ENCODE measurements around the gene DYNC1H1. TPM values are rescaled to one million over a fixed set of nuclear protein-coding genes. Genes with fewer than 3 reads are reported as not detected.

Gene DYNC1H1
- total RNA-seq, 1 experiment from 2014 or later = 155 TPM

DNA sequence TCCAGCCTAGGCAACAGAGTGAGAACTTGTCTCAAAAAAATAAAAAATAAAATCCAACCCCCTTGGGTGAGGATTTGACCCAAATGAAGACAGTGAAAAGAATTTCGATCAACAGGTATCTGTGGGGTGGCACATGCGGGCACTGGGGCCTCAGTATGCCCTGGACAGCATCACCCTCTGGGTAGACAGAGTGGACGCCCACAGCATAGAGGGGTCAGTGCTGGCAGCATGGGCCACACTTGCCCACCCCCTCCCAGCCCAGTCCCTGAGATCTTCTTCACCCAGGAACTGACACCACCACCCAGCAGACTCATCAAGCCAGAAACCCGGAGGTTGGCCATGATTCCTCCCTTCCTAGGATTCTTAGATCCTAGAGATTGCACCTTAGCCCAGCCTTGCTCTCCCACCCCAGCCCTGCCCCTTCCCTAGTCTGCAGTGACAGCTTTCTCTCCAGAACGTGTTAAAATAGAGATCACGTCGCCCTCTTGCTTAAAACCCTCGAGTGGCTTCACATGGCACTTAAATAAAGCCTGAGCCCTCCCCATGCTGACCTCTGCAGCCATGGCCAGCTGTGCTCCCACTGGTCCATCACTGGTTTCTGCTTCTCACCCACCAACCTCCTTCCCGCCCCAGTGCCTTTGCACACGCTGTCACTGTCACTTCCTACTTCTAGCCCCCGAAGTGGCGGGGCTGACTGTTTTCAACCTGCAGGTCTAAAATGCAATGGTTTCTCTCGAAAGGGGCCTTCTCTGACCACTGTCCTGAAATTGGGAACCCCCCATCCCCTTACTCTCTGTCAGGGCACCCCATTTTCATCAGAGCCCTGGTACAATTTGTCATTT lies 26.2 kb upstream of the DYNC1H1 start:
- no peak for DNase-seq (ENCODE audit: low read depth)
- in situ Hi-C loops (cut with HindIII; ENCODE audit: low pct_unique_long_range_greater_than_20kb, low sequenced_read_pairs) = no loop called here

DNA sequence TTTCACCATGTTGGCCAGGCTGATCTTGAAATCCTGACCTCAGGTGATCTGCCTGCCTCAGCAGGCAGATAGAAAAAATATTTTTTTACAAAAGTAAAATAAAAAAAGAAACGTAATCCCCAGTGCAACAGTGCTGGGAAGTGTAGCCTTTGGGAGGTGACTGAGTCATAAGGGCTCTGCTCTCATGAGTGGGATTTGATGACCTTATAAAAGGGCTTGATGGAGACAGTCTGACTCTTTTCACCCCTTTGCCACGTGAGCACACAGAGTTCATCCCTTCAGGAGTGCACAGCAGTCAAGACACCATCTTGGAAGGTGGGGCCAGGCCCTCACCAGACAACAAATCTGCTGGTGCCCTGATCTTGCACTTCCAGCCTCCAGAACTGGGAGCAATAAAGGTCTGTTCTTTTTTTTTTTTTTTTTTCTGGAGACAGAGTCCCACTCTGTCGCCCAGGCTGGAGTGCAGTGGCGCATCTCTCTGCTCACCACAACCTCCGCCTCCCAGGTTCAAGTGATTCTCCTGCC lies 24.7 kb upstream of the DYNC1H1 start:
- in situ Hi-C loops (cut with HindIII; ENCODE audit: low pct_unique_long_range_greater_than_20kb, low sequenced_read_pairs) = no loop called here
- DNase-seq (ENCODE audit: low read depth) = no peak

DNA sequence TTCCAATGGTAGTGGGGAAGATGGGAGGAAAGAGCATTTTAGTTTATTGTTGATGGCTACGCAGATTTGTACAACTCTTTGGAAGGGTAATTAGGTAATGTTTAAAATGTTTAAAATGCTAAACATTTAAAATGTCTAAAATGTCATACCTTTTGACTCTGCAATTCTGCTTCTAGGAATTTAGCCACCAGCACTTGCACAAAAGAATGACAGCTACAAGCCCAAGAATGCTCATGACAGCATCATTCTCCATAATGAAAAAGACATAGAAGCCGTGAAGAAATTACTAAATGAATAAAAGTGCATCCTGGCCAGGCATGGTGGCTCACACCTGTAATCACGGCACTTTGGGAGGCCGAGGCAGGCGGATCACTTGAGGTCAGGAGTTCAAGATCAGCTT lies 19.9 kb upstream of the DYNC1H1 start:
- no peak for DNase-seq (ENCODE audit: low read depth)

DNA sequence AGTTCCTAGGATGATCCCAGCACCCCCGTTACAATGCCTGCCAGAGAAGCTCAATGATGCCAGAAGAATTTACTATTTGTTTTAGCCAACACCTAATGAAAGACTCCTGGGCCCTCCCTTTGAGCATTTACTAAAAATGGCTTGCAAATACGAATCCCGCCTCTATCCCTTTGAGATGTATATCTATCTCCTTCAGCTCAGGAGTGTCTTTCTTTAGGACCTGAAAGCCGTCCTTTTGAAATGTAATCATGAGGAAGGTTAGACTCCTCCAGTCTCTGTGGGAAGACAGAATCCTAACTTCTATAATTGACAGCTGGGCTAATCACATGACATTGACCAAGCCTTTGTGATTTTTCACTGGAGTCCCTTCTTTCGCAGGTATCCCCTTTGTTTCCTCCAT lies 19.2 kb upstream of the DYNC1H1 start:
- in situ Hi-C loops (cut with HindIII; ENCODE audit: low pct_unique_long_range_greater_than_20kb, low sequenced_read_pairs) = no loop called here
- DNase-seq (ENCODE audit: low read depth) = no peak

More for the DNA sequence above, 19.9 kb upstream of the DYNC1H1 start:
- in situ Hi-C loops (cut with HindIII; ENCODE audit: low pct_unique_long_range_greater_than_20kb, low sequenced_read_pairs) = no loop called here

DNA sequence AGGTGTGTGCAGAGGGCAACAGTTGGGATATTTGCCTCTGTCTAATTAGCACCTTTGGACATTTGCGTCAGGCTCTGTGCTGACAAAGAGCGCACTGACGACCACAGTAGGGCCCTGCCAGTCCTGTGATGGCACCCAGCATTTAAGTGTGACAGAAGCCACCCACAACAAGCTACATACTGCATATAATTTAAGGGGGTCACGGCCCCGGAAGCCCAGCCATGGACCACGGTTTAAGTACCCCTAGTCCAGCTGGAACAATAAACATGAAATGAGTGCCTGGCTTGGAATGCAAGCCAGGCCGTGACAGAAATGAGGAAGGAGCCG lies 16.8 kb upstream of the DYNC1H1 start:
- DNase-seq (ENCODE audit: low read depth) = no peak
- in situ Hi-C loops (cut with HindIII; ENCODE audit: low pct_unique_long_range_greater_than_20kb, low sequenced_read_pairs) = no loop called here

DNA sequence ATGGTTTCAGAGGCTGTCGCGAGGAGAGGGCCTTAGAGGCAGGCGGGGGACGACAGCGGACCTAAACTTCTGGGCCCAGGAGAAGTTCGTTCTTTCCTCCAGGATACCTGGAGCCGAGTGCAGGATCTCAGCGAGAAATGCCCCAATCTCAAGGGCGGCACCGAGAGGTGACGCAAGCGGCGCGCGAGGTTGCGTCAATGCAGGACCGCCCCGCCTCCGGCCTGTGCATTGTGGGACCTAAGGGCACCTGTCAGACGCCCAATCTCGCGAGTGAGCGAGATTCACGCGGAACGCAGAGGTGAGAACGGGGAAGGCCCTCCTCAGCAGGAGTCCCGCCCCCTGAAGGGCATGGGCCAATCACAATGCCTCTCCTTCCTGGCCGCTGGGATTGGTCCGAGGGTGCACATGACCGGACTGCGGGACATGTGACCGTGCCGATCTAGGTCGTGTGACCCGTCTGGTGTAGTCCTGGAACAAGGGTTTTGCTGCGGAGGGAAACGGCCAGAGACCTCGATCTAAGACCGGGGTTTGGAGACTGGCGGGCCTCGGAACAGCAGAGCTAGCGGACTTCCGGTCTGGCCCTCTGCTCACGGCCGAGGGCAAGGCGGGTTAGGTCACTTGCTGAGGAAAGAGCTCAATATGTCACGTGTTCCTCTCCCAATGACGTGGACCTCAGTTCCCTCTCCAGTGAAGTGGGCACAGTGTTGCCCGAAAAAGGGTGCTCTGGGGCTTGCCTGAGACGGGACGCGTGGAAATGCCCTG lies 16.3 kb upstream of the DYNC1H1 start:
- in situ Hi-C loops (cut with HindIII; ENCODE audit: low pct_unique_long_range_greater_than_20kb, low sequenced_read_pairs) = no loop called here
- DNase-seq (ENCODE audit: low read depth) = peak; percentile 99

DNA sequence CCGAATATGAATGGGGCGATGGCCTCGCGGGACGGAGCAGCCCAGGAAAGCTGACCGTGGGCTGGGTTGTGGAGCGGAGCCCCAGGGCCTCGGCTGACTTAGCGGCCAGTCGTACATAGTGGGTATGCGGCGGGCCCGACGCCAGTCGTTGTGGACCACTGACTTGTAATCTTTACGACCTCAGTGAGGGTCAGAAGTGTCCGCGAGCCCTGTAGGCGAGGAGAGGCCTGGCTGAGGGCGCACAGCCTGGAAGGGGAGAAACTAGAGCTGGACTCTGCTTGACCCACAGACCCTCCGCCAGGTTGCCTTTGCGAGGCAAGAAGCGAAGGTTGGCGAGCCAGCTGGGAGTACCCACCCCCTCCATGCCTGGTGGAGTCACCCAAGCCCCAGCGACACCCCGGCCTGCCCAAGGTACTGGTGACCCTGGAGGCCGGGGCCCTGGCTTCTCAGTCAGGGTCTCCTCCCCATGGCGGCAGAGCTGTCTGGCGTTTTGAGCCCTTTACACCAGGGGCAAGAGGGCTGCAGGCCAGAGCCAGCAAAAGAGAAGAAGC lies 15.6 kb upstream of the DYNC1H1 start:
- in situ Hi-C loops (cut with HindIII; ENCODE audit: low pct_unique_long_range_greater_than_20kb, low sequenced_read_pairs) = no loop called here
- DNase-seq (ENCODE audit: low read depth) = no peak

DNA sequence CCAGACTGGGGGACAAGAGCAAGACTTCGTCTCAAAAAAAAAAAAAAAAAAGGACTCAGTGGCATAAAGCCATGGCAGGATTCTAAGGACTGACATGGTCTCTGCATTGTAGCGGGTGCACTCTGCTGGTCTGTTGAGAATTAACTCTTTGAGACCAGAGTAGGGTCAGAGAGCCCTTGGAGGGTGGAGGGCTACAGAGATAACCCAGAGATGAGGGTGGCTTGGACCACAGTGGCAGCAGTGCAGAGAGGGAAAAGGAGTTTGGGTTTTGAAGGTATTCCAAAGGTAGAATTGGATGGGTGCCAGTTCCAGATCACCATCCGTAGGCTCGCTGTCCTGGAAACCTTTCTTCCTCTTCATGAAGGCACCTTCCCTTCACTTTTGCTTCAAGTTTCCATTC lies 14.3 kb upstream of the DYNC1H1 start:
- DNase-seq (ENCODE audit: low read depth) = no peak
- in situ Hi-C loops (cut with HindIII; ENCODE audit: low pct_unique_long_range_greater_than_20kb, low sequenced_read_pairs) = no loop called here

DNA sequence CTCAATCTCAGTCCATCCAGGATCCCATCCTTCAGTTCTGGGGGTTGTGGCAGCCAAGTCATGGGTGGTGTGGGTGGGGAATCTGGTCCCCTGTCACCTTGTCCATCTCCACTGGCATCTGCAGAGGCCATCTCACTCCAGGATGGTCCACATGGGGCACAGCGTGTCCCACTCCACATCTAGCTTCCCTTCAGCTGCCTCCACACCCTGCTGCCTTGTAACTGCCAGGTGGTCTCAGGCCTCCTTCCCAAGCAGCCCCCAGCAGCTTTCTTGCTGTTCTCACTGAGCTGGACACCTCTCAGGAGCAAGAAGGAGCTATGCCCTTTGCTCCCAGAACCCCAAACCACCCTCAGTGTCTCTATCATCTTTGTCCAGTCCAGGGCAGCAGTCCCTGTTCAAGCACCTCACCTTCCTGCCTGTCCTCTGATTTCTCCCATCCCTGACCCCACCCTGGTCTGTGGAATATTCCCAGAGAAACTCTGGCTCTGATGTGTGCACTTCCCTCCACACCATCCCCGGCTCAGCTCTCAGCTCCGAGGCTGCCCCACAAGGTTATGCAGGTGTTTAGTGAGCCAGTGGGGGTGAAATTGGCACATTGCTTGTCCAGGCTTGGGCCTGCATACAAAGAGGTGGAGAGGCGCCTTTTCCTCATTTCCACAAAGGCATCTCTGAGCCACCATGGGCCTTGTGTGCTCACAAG lies 13.7 kb upstream of the DYNC1H1 start:
- in situ Hi-C loops (cut with HindIII; ENCODE audit: low pct_unique_long_range_greater_than_20kb, low sequenced_read_pairs) = no loop called here

DNA sequence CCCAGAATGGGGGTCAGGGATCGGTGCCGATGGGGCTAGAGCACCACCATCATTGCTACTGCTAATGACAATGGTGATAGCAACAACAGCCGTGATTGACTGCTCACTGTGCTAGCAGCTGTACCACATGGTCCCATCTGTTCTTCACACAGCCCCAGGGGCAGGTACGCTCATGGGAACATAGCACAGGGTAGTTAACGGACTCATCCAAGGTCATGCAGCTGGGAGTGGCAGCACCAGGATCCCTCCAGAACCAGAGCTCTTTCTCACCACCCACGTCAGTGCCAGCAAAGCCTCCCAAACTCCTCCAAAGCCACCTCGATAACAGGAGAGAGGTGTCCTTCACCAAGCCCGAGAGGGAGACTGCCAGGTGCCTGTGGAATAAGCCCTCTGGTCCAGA lies 11.2 kb upstream of the DYNC1H1 start:
- in situ Hi-C loops (cut with HindIII; ENCODE audit: low pct_unique_long_range_greater_than_20kb, low sequenced_read_pairs) = no loop called here
- no peak for DNase-seq (ENCODE audit: low read depth)

More for the DNA sequence above, 13.7 kb upstream of the DYNC1H1 start:
- no peak for DNase-seq (ENCODE audit: low read depth)

DNA sequence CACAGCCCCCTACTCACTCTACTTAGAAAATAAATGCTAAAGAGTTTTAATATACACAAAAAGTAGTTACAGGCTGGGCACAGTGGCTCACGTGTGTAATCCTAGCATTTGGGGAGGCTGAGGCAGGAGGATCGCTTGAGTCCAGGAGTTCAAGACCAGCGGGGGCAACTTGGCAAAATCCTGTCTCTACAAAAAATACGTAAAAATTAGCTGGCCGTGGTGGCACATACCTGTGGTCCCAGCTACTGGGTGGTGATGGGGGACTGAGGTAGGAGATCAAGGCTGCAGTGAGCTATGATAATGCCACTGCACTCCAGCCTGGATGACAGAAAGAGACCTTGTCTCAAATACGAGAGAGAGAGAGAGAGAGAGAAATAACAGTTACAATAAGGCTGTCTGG lies 9.9 kb upstream of the DYNC1H1 start:
- in situ Hi-C loops (cut with HindIII; ENCODE audit: low pct_unique_long_range_greater_than_20kb, low sequenced_read_pairs) = no loop called here
- DNase-seq (ENCODE audit: low read depth) = no peak

DNA sequence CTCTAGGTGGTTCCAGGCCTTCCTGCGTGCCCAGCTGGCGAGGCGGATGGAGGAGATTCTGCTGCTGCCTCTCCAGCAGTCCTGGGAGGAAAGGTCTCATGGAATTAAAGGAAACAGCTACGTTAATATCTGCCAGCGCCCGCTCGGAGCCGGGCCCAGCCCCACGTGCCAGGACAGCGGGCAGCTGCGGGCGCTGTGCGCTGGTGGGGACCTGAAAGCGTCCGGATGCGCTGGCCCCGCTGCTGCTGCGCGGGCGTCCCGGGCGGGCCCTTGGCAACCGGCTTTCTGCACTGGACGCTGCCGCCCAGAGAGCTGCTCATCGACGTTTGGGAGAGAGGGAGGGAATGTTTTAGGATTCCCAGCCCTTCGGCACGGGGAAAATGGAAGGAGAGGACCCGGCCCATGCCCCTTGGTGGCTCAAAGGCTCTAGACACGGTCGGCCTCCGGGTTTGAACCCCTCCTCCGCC lies 8.6 kb upstream of the DYNC1H1 start:
- DNase-seq (ENCODE audit: low read depth) = no peak
- in situ Hi-C loops (cut with HindIII; ENCODE audit: low pct_unique_long_range_greater_than_20kb, low sequenced_read_pairs) = no loop called here

DNA sequence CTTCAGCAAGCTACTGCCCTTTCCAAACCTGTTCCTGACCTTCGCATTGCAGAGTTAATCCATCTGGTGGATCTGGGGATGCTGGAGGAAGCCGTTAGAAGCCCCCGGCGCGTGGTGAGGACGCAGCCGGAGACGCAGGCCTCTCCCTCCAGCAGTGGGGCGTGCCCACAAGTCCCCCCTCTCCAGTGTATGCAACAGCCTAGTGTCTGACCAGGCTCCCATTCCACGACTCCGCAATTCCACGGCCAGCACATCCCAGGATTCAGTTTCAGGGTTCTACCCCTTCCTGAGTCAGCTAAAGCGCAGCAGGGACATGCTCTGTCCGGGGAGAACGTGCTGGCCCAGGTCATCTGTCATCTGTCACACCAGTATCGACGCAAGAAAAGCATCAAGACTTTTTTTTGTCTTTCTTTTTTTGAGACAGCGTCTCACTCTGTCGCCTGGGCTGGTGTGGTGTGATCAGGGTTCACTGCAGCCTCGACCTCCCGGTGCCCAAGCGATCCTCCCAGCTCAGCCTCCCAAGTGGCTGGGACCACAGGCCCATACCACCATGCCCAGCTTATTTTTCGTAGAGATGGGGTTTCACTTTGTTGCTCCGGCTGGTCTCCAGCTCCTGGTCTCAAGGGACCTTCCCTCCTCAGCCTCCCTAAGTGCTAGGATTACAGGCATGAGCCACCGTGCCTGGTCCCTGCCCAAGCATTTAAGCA lies 8.0 kb upstream of the DYNC1H1 start:
- no peak for DNase-seq (ENCODE audit: low read depth)
- in situ Hi-C loops (cut with HindIII; ENCODE audit: low pct_unique_long_range_greater_than_20kb, low sequenced_read_pairs) = no loop called here

DNA sequence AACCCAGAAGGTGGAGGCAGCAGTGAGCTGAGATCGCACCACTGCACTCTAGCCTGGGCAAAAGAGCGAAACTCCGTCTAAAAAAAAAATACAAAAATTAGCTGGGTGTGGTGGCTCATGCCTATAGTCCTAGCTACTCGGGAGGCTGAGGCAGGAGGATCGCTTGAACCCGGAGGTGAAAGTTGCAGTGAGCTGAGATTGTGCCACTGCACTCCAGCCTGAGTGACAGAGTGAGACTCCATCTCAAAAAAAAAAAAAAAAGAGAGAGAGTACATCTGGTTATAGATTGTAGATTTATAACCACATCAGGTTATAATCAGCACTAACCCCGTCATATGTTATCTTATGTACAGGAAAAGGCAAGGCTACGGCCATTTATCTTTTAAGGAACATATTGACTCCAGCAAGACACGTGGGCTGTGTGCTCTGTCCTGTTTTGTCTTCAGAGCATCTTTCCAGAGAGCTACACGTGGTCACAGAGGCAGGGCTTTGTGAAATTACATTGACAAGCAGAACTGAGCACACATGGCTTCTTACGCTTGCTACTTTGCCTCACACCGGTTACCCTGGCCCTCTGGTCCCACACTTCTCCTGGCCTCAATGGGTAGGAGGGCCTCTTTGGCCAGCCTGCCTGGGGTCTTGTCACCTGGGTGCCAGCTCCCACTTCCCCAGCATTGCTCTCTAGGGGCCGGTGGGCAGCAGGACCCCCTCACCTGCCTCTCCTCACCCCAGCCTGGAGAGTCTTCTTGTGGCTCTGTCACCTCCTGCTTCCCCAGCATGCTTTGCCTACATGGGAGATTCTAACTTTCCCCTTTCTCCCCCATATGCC lies 6.8 kb upstream of the DYNC1H1 start:
- in situ Hi-C loops (cut with HindIII; ENCODE audit: low pct_unique_long_range_greater_than_20kb, low sequenced_read_pairs) = no loop called here
- no peak for DNase-seq (ENCODE audit: low read depth)

DNA sequence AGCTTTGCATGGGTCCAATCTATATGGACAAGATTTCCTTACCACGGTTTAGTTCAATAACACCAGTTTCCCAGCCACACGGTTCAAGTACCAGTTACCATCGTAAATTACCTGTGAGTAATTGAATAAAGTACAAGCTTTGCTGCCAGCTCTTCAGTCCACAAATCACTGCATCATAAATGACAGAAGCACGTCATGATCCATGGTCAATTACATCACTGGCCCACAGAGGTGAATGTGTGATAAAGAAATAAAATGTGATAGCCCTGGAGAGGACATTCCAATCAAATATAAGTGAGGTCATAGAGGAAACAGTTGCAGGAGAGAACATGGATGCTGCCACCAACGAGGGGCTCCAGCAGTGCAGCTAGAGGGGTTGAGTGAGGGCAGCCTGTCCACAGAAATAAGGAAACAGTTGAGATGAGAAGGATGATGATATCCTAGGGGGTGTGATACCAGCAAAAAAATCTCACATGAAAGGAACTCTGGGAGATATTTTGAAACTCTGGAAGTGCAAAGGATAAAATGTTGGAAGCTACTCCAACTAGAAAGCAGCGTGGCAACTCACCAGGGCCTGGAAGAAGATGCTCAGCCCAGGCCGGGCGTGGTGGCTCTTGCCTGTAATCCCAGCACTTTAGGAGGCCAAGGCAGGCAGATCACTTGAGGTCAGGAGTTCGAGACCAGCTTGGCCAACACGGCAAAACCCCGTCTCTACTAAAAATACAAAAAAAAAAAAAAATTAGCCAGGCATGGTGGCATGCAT lies 5.8 kb upstream of the DYNC1H1 start:
- no peak for DNase-seq (ENCODE audit: low read depth)
- in situ Hi-C loops (cut with HindIII; ENCODE audit: low pct_unique_long_range_greater_than_20kb, low sequenced_read_pairs) = no loop called here

DNA sequence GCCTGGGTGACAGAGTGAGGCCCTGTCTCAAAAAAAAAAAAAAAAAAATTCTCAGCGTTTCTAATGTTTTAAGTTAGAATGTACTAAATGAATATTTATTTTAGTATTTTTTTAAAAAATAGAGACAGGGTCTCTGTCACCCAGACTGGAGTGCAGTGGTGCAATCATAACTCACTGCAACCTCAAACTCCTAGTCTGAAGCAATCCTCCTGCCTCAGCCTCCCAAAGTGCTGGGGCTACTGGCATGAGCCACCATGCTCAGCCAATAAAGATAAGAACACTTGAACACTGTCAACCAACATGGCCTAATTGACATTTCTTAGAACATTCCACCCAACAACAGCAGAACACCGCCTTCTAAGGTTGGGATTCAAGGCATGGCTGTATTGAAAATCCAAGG lies 5.1 kb upstream of the DYNC1H1 start:
- in situ Hi-C loops (cut with HindIII; ENCODE audit: low pct_unique_long_range_greater_than_20kb, low sequenced_read_pairs) = no loop called here
- no peak for DNase-seq (ENCODE audit: low read depth)

DNA sequence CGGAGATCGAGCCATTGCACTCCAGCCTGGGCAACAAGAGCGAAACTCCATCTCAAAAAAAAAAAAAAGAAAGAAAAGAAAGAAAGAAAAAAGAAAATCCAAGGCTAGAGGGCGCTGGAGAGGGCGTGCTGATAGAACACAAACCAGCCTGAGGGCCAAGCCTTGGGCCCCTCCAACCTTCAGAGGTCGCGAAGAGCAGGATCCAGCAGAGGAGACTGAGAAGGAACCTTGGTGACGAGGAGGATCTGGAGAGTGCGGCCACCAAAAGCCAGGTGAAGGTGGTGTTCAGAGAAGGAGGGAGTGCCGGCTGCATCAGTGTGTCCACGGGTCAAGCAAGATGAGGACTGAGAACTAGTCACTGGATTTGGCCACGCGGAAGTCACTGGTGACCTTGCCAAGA lies 4.1 kb upstream of the DYNC1H1 start:
- in situ Hi-C loops (cut with HindIII; ENCODE audit: low pct_unique_long_range_greater_than_20kb, low sequenced_read_pairs) = no loop called here

More for the DNA sequence above, 4.1 kb upstream of the DYNC1H1 start:
- peak; percentile 22 for DNase-seq (ENCODE audit: low read depth)
